SK-N-MC (cell line): ENCODE results near the gene PTBP1.

Source experiments
- DNase-seq: peaks from one replicate; pipeline ENCODE4 v3.0.0-alpha.2; 2011; ENCODE audit warnings: low read depth, low spot score
- H3K27ac ChIP-seq: fragments of 200-600 bp; sonication (generic); 2 replicates; pipeline ENCODE4 v1.5.1; 2016; ENCODE audit warnings: mixed run types
- H3K36me3 ChIP-seq: fragments of 200-600 bp; sonication (generic); 2 replicates; pipeline ENCODE4 v1.6.1; 2017; ENCODE audit warnings: antibody characterized with exemption, low read length, mixed read lengths; ENCODE audit not compliant: insufficient read depth
- H3K4me3 ChIP-seq: fragments of 200-600 bp; sonication (generic); 2 replicates; pipeline ENCODE4 v1.5.1; 2016
- H3K9ac ChIP-seq: fragments of 200-600 bp; sonication (generic); 2 replicates; pipeline ENCODE4 v1.8.0; 2017; ENCODE audit warnings: mixed run types, mixed read lengths; ENCODE audit not compliant: insufficient read length
- H3K9me3 ChIP-seq: fragments of 200-600 bp; sonication (generic); 2 replicates; pipeline ENCODE4 v1.6.1; 2017; ENCODE audit warnings: low read depth, mild to moderate bottlenecking, antibody characterized with exemption, low read length, moderate library complexity, mixed read lengths
- EZH2 ChIP-seq: fragments of 200-600 bp; sonication (generic); IDR thresholded peaks from one replicate; pipeline ENCODE4 v1.6.1; 2017; ENCODE audit warnings: antibody characterized with exemption
- FOXP2 ChIP-seq: optimal IDR thresholded peaks from 2 replicates; pipeline ENCODE3; 2011; ENCODE audit warnings: mild to moderate bottlenecking, moderate library complexity; ENCODE audit not compliant: insufficient read depth; ENCODE audit errors: extremely low read length, control extremely low read depth
- POLR2AphosphoS5 ChIP-seq: IDR thresholded peaks from 2 replicates; pipeline ENCODE4 v1.6.1; 2012; ENCODE audit warnings: mild to moderate bottlenecking, low read depth, low read length, borderline replicate concordance

The PTBP1 gene

GRCh38 chr19:769616-770015, 27.6 kb upstream of the PTBP1 start:
- Histone ChIP-seq H3K4me3 (no peak overlapping the region), H3K9ac (no peak overlapping the region), H3K36me3 (no peaks in the 10 kb centered on the region), H3K9me3 (no peaks in the 10 kb centered on the region), H3K27ac (no peak overlapping the region)
- no peak for DNase-seq
- TF ChIP-seq POLR2AphosphoS5 (no peak), FOXP2 (no peak), EZH2 (no peak)

GRCh38 chr19:771332-771785, 25.9 kb upstream of the PTBP1 start:
- H3K36me3 ChIP-seq = no peaks in the 10 kb centered on the region
- TF ChIP-seq POLR2AphosphoS5 = no peak
- no peak for TF ChIP-seq EZH2
- TF ChIP-seq FOXP2 = no peak
- H3K27ac ChIP-seq = no peak overlapping the region
- H3K9me3 ChIP-seq = no peaks in the 10 kb centered on the region
- no peak overlapping the region for H3K9ac ChIP-seq
- DNase-seq = no peak
- H3K4me3 ChIP-seq = no peak overlapping the region

- Histone ChIP-seq H3K9ac (no peak overlapping the region), H3K4me3 (no peak overlapping the region), H3K9me3 (no peaks in the 10 kb centered on the region), H3K36me3 (no peaks in the 10 kb centered on the region), H3K27ac (no peak overlapping the region)
- TF ChIP-seq POLR2AphosphoS5 (no peak), EZH2 (no peak), FOXP2 (no peak)
- DNase-seq = no peak
Observed at GRCh38 chr19:772063-772462, 25.2 kb upstream of the PTBP1 start.

GRCh38 chr19:772730-773436, 24.4 kb upstream of the PTBP1 start:
- no peak for DNase-seq
- Histone ChIP-seq H3K9ac (no peak overlapping the region), H3K27ac (no peak overlapping the region), H3K4me3 (no peak overlapping the region), H3K36me3 (no peaks in the 10 kb centered on the region), H3K9me3 (no peaks in the 10 kb centered on the region)
- no peak for TF ChIP-seq POLR2AphosphoS5
- no peak for TF ChIP-seq FOXP2
- no peak for TF ChIP-seq EZH2

GRCh38 chr19:776549-776948, 20.7 kb upstream of the PTBP1 start:
- DNase-seq = no peak
- Histone ChIP-seq H3K4me3 (no peak overlapping the region), H3K27ac (no peak overlapping the region), H3K9me3 (no peaks in the 10 kb centered on the region), H3K9ac (no peak overlapping the region), H3K36me3 (no peaks in the 10 kb centered on the region)
- no peak for TF ChIP-seq EZH2
- TF ChIP-seq FOXP2 = no peak

GRCh38 chr19:778910-779653, 18.2 kb upstream of the PTBP1 start:
- Histone ChIP-seq H3K36me3 (no peaks in the 10 kb centered on the region), H3K4me3 (no peak overlapping the region), H3K9ac (peak overlapping the region; percentile 8), H3K27ac (peak overlapping the region; percentile 2; the same call in 1 of the 2 replicates), H3K9me3 (no peaks in the 10 kb centered on the region)
- no peak for TF ChIP-seq POLR2AphosphoS5
- DNase-seq = peak; percentile 34

GRCh38 chr19:780935-781334, 16.3 kb upstream of the PTBP1 start:
- Histone ChIP-seq H3K9me3 (no peaks in the 10 kb centered on the region), H3K36me3 (no peaks in the 10 kb centered on the region), H3K27ac (no peak overlapping the region), H3K4me3 (no peak overlapping the region), H3K9ac (no peak overlapping the region)
- TF ChIP-seq POLR2AphosphoS5 = no peak
- no peak for DNase-seq

- H3K9ac ChIP-seq = no peak overlapping the region
- no peaks in the 10 kb centered on the region for H3K9me3 ChIP-seq
- H3K27ac ChIP-seq = no peak overlapping the region
- H3K36me3 ChIP-seq = no peaks in the 10 kb centered on the region
- DNase-seq = no peak
- no peak for TF ChIP-seq POLR2AphosphoS5
- TF ChIP-seq EZH2 = no peak
- TF ChIP-seq FOXP2 = no peak
- H3K4me3 ChIP-seq = no peak overlapping the region
Observed at GRCh38 chr19:781800-782184, 15.5 kb upstream of the PTBP1 start.
